OCI-M2 (cell line): ENCODE measurements around the gene KRTAP5-4.
"Not testable (repeated sequence)": the region's sequence is repeated elsewhere in the genome, so short reads cannot be mapped to it uniquely, and the experiment has no call there.

Experiments used
- DNase-seq: peaks from one replicate; lab custom pipeline; 2025; ENCODE audit not compliant: unreplicated experiment; lab: John Stamatoyannopoulos, UW

KRTAP5-4 gene

DNA sequence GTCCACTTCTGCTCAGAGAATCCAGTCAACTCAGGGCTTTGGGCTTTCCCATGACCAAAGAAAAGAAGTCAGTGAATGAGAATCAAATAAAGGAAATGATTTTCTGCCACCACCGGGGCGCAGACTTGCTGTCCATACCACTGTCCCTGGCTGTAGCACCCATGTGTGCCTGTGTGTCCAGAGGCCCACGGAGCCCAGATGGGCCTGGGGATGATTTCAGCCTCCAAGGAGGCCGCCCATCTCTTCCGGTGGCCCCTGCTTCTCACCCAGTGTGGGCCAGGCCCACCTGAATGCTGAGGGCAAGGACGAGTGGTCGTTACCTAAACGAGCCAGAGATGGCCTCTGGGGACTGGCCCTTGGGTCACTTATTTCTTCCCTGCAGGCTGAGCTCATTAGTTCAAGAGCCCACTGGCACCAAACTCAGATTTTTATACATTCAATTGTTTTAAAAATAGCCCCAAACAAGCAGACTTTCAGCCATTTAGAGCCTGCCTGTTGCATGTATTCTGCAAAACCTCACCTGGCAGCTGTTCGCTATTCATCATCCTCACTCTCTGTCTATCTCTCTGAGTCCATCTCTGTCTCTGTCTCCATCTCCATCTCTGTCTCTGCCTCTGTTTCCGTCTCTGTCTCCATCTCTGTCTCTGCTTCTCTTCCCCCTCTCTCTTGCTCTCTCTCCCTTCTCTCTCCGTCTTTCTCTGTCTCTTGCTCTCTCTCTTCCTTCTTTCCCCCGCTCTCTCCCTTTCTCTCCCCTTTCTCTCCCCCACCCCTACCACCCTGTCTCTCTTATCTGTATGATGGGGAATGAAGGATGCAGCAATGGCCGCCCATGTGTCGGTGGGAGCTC lies 31.8 kb upstream of the KRTAP5-4 start:
- no peak for DNase-seq

- DNase-seq = no peak
Observed at GRCh38 chr11:1652771-1653540, 31.0 kb upstream of the KRTAP5-4 start.

DNA sequence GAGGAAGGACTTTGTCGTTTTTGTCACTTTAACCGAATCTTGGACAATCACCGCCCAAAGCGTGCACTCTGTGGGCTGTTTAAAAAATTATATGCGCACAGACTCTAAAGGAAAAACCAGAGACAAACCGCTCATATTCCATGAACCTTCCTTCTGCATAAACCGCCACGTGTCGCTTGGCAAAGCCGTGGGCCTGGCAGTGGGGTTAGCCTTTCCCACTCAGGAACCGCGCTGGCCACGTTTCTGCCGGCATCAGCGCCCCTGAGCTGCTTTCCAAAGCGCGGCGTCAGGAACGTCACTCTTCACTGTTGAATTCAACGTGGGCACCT lies 30.5 kb upstream of the KRTAP5-4 start:
- no peak for DNase-seq

DNA sequence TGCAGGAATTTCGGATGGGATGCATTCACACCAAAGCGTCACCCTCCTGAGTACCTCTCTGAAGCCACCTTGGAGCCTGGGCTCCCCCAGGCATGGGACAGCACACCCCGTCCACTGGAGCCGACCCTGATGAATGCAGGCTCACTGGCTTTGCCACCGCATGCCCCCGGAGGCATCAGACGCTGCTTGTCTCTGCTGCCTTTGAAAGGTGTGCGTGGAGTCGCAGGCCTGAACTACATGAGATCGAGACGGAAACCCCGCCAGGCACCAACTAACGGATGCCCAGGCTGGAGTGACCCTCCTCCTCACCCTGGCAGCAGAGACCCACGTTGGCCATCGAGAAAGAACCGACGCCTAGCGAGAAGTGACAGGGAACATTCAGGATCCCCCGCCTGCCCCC lies 30.1 kb upstream of the KRTAP5-4 start:
- DNase-seq = no peak

- DNase-seq = no peak
Observed at GRCh38 chr11:1651411-1651980, 29.6 kb upstream of the KRTAP5-4 start.

GRCh38 chr11:1650918-1651262 lies 29.0 kb upstream of the KRTAP5-4 start:
- DNase-seq = no peak

DNA sequence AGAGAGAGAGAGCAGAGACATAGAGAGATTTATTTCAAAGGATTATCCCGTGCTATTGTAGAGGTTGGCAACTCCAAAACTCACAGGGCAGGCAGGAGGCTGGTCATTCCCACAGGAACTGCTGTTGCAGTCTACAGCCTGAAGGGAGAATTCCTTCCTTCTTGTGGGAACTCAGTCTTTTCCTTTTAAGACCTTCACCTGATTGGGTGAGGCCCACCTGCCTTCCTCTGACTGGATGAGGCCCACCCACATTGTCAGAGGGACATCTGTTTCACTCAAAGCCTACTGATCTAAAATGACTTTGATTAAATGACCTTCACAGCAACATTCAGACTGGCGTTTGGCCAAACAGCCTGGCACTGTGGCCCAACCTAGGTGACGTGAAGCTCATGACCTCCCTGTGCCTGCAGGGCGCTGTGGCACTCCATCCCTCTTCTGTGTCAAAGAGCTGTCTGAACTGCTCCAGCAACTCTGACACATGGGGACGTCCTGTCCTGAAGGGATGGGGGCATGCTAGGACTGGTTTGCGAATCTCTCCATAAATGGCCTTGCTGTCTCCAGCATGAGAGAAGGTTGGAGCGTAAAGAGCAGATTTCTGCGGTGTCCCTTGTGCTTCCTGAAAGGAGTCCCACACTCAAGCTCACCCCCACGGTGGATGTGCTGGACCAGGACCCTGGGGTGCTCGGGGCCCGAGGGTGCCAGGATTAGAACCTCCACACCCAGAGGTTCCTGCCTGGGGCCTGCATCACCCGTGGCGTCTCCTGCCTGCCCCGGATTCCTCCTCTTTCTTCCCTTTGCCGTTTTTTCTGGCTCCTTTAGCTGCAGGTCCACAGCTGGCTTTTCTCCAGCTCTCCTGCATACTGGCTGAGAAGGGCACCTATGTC lies 28.3 kb upstream of the KRTAP5-4 start:
- DNase-seq = no peak

GRCh38 chr11:1648653-1649420 lies 26.9 kb upstream of the KRTAP5-4 start:
- DNase-seq = no peak

- DNase-seq = no peak
Observed at GRCh38 chr11:1647901-1648652, 26.1 kb upstream of the KRTAP5-4 start.

- DNase-seq = not testable (repeated sequence)
Observed at GRCh38 chr11:1646540-1646939, 24.6 kb upstream of the KRTAP5-4 start.

DNA sequence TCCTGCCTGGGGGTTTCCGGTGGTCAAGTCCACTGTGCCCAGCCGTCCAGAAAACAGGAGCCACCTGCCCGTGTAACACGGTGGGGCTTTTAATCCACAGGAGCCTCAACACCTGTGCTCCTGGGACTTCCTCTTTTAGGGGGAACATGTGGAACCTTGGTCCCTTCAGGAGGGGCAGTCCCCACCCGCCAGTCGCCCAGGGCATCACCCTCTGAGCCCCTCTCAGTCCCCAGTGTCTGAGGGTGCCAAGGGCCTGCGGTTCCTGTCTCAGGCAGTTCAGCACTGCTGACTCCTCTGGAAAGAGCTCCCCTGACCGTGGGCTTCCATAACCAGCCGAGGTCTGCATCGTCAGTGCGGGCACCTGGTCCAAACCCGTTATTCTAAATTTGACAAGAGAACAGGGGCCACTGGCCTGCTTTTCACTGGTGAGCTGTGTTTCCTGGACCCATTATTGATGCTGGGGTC lies 23.5 kb upstream of the KRTAP5-4 start:
- DNase-seq = no peak

GRCh38 chr11:1644601-1645356 lies 22.8 kb upstream of the KRTAP5-4 start:
- no peak for DNase-seq

- DNase-seq = no peak
Observed at GRCh38 chr11:1643146-1643690, 21.3 kb upstream of the KRTAP5-4 start.

DNA sequence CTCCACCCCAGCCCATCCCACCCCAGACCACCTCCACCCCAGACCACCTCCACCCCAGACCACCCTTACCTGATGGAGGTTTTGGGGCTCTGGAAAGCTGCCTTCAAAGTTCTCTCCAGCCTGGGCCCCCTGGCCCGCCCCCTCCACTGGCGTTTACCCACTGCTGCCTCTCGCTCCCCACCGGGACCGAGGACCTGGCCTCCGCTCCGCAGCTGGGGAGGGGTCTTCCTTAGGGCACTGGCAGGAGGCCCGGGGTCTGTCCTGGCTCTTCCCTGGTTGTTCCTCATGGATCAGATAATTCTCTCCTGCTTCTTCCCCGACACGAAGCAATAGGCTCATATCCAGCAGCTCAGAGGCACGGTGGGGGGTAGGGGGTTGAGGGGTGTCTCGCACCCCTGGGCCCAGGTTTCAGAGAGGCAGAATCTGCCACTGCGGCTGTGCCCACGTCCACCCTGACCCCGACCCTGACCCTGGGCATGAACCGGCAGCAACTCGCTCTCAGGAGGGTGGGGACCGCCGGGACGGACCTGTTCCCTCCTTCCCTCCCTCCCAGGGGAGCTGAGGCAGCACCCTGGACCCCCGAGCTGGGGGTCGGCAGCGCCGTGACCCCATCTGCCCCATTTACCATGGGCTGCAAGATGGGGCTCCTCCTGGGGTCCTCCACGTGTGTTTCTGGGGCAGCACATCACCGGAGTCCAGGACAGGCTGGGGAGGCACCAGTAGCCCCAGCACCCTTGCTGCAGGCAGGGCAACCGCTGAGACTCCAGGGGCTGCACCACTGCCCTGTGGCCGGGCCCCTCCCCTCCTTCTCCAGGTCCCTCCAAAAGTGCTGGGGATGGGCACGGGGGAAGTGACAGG lies 20.6 kb upstream of the KRTAP5-4 start:
- no peak for DNase-seq

- no peak for DNase-seq
Observed at GRCh38 chr11:1641096-1641495, 19.2 kb upstream of the KRTAP5-4 start.

DNA sequence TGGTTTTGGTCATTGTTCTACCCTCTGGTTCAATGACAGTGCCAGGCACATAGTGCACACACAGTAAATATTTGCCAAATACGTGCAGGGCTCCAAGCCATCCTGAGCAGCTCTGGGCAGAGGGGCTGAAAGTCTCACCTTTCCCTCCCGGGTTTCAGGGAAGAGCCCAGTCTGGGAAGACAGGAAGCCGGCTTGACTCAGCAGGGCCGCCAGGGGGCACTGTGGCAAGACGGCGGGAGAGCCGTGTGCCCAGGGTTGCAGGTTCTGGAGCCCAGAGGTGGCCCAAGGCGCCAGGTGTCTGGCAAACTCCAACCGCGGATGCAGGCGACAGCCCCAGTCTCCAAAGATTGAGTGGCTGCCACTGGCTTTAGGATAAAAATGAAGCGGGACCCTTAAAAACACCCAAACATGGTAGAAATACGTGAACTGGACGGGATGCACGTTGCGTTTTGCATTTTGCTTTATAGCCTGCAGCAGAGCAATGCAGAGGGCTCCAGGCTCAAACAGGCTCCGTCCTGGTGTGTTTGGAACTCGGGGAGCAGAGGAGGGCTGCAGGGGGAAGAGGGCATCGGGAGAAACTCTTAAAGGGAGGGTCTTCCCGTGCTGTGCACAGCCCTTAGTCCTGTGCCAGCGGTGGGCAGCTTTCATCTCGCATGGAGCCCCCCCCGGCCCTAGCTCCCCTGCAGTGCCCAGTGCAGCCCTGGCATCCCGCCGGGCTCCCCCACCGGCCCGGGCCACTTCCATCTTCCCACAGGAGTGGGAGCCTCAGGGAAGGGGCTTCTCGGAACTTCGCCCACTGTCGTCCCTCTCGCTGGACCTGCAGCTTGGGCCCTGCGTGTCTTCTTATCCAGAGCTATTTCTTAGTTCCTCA lies 18.4 kb upstream of the KRTAP5-4 start:
- DNase-seq = no peak

GRCh38 chr11:1639666-1640065 lies 17.7 kb upstream of the KRTAP5-4 start:
- DNase-seq = no peak
